ENCODE data around the gene ELAC1. TPM values are rescaled to one million over a fixed set of nuclear protein-coding genes. Genes with fewer than 3 reads are reported as not detected.

ELAC1 gene
- total RNA-seq, 1 experiment from 2014 or later: 4.0 TPM

DNA sequence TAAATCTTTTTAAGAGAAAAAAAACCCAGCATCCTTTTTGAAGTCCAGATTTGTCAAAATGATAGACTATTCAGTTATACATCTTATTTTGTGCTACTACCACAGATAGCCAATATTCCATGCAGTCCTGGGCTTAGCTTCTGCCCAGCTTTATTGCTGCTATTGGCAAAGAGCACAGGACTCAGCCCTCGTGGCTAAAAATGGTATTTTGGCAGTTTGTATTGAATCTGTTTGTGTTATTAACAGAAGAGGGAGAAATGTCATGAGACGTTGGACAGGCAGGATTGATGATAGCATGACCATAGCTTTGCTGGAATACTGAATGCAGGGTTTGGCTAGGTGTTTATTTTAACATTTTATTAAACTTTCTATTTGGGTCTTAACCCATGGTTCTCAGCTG is 19.4 kb downstream of the ELAC1 start (continued):
- no peak for TF ChIP-seq FOXP4 (CRISPR knock-in tag; IDR thresholded peaks at IDR 0.05)
- no peak for TF ChIP-seq ETV6 (CRISPR knock-in tag; IDR thresholded peaks at IDR 0.05)
- TF ChIP-seq, protein P1, sequence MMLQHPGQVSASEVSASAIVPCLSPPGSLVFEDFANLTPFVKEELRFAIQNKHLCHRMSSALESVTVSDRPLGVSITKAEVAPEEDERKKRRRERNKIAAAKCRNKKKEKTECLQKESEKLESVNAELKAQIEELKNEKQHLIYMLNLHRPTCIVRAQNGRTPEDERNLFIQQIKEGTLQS (CRISPR knock-in tag; conservative IDR thresholded peaks at IDR 0.05): no peak
- TF ChIP-seq CBFB (CRISPR knock-in tag; IDR thresholded peaks at IDR 0.05; ENCODE audit: low read depth): no peak
- no peak for TF ChIP-seq GABPB1 (CRISPR knock-in tag; IDR thresholded peaks at IDR 0.05)
- TF ChIP-seq, protein P2, sequence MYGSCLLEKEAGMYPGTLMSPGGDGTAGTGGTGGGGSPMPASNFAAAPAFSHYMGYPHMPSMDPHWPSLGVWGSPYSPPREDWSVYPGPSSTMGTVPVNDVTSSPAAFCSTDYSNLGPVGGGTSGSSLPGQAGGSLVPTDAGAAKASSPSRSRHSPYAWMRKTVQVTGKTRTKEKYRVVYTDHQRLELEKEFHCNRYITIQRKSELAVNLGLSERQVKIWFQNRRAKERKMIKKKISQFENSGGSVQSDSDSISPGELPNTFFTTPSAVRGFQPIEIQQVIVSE (CRISPR knock-in tag; IDR thresholded peaks at IDR 0.05; ENCODE audit: borderline replicate concordance): no peak

DNA sequence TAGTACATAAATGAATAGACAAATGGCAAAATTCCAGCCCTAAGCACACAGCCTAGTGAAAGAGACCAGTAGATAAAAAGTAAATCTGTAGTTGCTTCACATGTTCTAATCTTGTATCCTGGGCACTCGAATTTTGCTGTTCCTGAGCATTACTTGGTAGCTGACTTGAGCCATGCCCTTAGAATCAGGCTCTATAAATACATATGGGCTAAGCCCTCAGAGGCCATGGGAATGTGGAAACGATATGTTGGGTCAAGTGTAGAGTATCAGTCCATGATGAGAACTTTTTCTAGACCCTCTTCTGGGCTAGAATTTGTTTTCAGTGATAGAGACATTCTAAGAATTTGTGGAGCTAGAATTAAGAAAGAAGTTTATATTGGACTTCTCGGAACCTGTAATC is 21.9 kb downstream of the ELAC1 start:
- no peak for TF ChIP-seq FOXP4 (CRISPR knock-in tag; IDR thresholded peaks at IDR 0.05)
- TF ChIP-seq ZBTB21 (CRISPR knock-in tag; IDR thresholded peaks at IDR 0.05; ENCODE audit: borderline replicate concordance): no peak
- TF ChIP-seq MYBL2 (CRISPR knock-in tag; IDR thresholded peaks at IDR 0.05): no peak
- no peak for TF ChIP-seq GRHL2 (CRISPR knock-in tag; IDR thresholded peaks at IDR 0.05; ENCODE audit: insufficient replicate concordance, severe bottlenecking)
- TF ChIP-seq, protein P1 (CRISPR knock-in tag; conservative IDR thresholded peaks at IDR 0.05): no peak
- no peak for TF ChIP-seq ZNF281 (CRISPR knock-in tag; IDR thresholded peaks at IDR 0.05)
- no peak for TF ChIP-seq ZNF232 (CRISPR knock-in tag; IDR thresholded peaks at IDR 0.05)
- Mint-ChIP-seq H3K27ac (no peak overlapping the region), H3K4me1 (peaks cover 13% of the 10 kb centered on the region), H3K36me3 (no peaks in the 10 kb centered on the region), H3K27me3 (ENCODE audit: low read depth) (no peaks in the 10 kb centered on the region; the same call in 1 of the 2 replicates), H3K9me3 (no peaks in the 10 kb centered on the region), H3K4me3 (no peak overlapping the region)
- POLR2A ChIA-PET: no interaction called here
- no peak for DNase-seq (ENCODE audit: low spot score)
- ATAC-seq: no peak
- CTCF ChIA-PET: no interaction called here

DNA sequence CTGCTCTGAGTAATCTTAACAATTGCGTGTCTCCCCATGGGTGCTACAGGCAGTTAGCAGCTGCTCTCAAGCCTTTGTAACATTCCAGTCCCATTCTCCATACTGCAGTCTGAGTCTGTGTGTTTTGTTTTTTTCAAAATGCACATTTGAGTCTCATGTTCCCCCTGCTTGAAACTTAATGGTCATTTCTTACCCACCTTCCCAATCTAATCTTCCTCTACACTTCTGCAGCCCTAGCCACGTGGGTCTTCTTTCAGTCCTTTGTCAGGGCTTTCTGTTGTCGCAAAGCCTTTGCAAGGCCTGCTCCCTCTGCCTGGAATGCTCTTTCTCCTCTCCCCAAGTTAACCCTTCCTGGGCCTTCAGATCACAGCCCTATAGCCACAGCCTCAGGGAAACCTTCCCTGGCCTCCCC is 24.5 kb downstream of the ELAC1 start:
- Mint-ChIP-seq H3K4me3 (no peak overlapping the region), H3K9me3 (peaks cover 4% of the 10 kb centered on the region), H3K4me1 (peaks cover 13% of the 10 kb centered on the region), H3K27ac (peak overlapping the region; percentile 10), H3K27me3 (ENCODE audit: low read depth) (no peaks in the 10 kb centered on the region; the same call in 1 of the 2 replicates), H3K36me3 (no peaks in the 10 kb centered on the region)
- CTCF ChIA-PET: no interaction called here
- TF ChIP-seq, protein P3, sequence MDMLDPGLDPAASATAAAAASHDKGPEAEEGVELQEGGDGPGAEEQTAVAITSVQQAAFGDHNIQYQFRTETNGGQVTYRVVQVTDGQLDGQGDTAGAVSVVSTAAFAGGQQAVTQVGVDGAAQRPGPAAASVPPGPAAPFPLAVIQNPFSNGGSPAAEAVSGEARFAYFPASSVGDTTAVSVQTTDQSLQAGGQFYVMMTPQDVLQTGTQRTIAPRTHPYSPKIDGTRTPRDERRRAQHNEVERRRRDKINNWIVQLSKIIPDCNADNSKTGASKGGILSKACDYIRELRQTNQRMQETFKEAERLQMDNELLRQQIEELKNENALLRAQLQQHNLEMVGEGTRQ (CRISPR knock-in tag; IDR thresholded peaks at IDR 0.05): peak; percentile 36; the same call in 1 of the 2 replicates
- peak; percentile 52; the same call in 1 of the 2 replicates for TF ChIP-seq MAX (CRISPR knock-in tag; IDR thresholded peaks at IDR 0.05)
- no peak for TF ChIP-seq ZNF671 (CRISPR knock-in tag; IDR thresholded peaks at IDR 0.05)
- TF ChIP-seq AR (CRISPR knock-in tag; IDR thresholded peaks at IDR 0.05): no peak
- peak; percentile 99 for ATAC-seq
- POLR2A ChIA-PET: interaction anchor here (1.2 kb wide), 1 partner anchor 38 kb away, joined by 6 read pairs; the partner anchor contains the start of gene SMAD4
- DNase-seq (ENCODE audit: low spot score): peak; percentile 21
